Lung (tissue), 12 donors: Measurements from ENCODE around the gene ABHD16A. TPM values are rescaled to one million over a fixed set of nuclear protein-coding genes. Genes with fewer than 3 reads are reported as not detected.

ENCODE experiments used
- ATAC-seq: fragments of 200-7000 bp; cut with Tn5 transposase; one replicate; pipeline ENCODE4 v1.9.1; 2020; ENCODE audit warnings: moderate number of reproducible peaks; ENCODE audit not compliant: insufficient read depth, low FRiP score
- DNase-seq, 3 donors: peaks; one replicate each; pipeline ENCODE4 v3.0.0-alpha.2; 2013 to 2017
- H3K27ac ChIP-seq, 2 donors: one replicate each; pipeline ENCODE4 v1.5.1; 2013; ENCODE audit warnings: mild to moderate bottlenecking in 2 of 2, moderate library complexity in 2 of 2, control low read depth in 1 of 2, inconsistent platforms in 1 of 2, low read depth in 1 of 2, low read length in 1 of 2
- H3K27me3 ChIP-seq, 3 donors: one replicate each; pipeline ENCODE4 v1.5.1; 2013; ENCODE audit warnings: low read length in 2 of 3; ENCODE audit not compliant: control insufficient read depth in 3 of 3, insufficient read depth in 3 of 3
- H3K36me3 ChIP-seq, 4 donors: one replicate each; pipeline ENCODE4 v1.5.1; 2013; ENCODE audit warnings: low read length in 4 of 4, mild to moderate bottlenecking in 1 of 4, moderate library complexity in 1 of 4; ENCODE audit not compliant: control insufficient read depth in 4 of 4, insufficient read depth in 4 of 4
- H3K4me1 ChIP-seq, 5 donors: one replicate each; pipeline ENCODE4 v1.5.1; 2013; ENCODE audit warnings: low read length in 5 of 5, mild to moderate bottlenecking in 2 of 5, moderate library complexity in 1 of 5; ENCODE audit not compliant: control insufficient read depth in 5 of 5, insufficient read depth in 5 of 5
- H3K4me3 ChIP-seq: one replicate; pipeline ENCODE4 v1.5.1; 2013; ENCODE audit warnings: mild to moderate bottlenecking, control low read depth, moderate library complexity
- H3K9ac ChIP-seq, 2 donors: one replicate each; pipeline ENCODE4 v1.5.1; 2013; ENCODE audit warnings: low read length in 2 of 2, control low read depth in 1 of 2; ENCODE audit not compliant: insufficient read depth in 1 of 2
- H3K9me3 ChIP-seq, 4 donors: one replicate each; pipeline ENCODE4 v1.5.1; 2013; ENCODE audit warnings: low read length in 3 of 4, mild to moderate bottlenecking in 1 of 4, moderate library complexity in 1 of 4; ENCODE audit not compliant: control insufficient read depth in 4 of 4, insufficient read depth in 3 of 4
- WGBS, 2 donors: extraction: QIAGEN DNeasy Blood & Tissue Kit; methylation state at CpG; one replicate each; pipeline ENCODE4 v1.1.7; 2013; 5-methylcytosine and 5-hydroxymethylcytosine counted together
- polyA plus RNA-seq, 2 donors: library from polyadenylated mRNA; stranded (reverse); fragments of 200-250 nt; gene quantifications; one replicate each; pipeline ENCODE4 v1.2.1, GENCODE V29; 2013
- total RNA-seq, 2 donors: library from RNA; depleted of rRNA in 1 of 2; stranded (reverse); fragments of >200 nt in 1 of 2; gene quantifications; one replicate each; pipeline ENCODE4 v1.2.1, GENCODE V29; 2014 to 2021
- TF ChIP-seq, protein P1 (sequence below): IDR thresholded peaks from 2 replicates; pipeline ENCODE4 v1.5.1; 2012; ENCODE audit warnings: mild to moderate bottlenecking; ENCODE audit errors: control extremely low read depth, extremely low read depth
- donor health status: control.
- donor health status: control.
- donor health status: Bipolar disorder and iron deficiency.
- donor health status: healthy.
- donor health status: DM: yes; HTN: yes; CAD: no.

The ABHD16A gene
- total and polyA plus RNA-seq, 4 donors: 30.6 to 68.6 (median 53.6) TPM

DNA sequence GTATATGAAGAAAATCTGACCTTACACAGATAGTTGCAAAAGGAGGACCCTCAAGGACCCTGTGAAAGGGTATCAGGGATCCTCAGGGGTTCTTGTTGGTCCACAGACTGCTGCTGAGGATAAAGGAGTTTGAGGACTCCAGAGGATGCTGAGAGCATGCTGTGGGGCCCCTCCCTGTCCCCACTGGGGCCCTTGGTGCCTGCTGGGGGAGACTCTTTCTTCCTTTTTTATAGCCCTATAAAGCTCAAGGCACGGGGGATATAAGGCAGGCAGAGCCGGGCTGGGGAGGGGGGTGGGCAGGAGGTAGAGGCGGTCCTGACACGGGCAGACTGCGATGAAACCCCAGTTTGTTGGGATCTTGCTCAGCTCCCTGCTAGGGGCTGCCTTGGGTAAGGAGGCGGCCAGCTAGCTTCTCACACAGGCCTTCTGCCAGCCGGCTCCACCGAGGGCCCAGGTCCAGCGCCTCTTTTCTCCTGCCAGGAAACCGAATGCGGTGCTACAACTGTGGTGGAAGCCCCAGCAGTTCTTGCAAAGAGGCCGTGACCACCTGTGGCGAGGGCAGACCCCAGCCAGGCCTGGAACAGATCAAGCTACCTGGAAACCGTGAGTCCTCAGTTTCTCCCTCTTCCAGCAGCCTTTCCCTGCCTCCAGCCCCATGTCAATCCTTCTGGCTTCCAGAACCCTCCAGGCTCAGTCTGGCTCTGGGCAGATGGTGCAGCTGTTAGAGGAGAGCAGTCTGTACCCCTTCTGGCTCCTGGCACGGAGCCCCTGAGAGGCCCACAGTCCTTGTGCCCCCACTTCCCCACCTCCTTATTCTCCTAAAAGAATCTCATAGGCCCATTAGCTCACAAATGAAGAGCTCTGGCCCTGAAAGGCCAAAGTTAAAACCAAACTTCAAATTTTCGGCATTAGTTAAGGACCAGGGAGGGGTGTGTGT is 12.2 kb upstream of the ABHD16A start, which contains the start of gene LY6G6D:
Gene LY6G6D (plus strand): TSS at position 327 of the 937 bp plus-strand sequence. CDS start 8 bp downstream, at position 335.
- Histone ChIP-seq H3K4me3 (no peak within 1 kb of the TSS), H3K36me3 (no peaks in the 10 kb centered on the region), H3K9me3 (no peaks in the 10 kb centered on the region), H3K9ac (no peak within 1 kb of the TSS), H3K27me3 (no peaks in the 10 kb centered on the region), H3K4me1 (peaks cover 0 to 29% (median 8%) of the 10 kb centered on the region in 5 donors), H3K27ac (no peak within 1 kb of the TSS)
- DNase-seq (peak in 2 of 3 donors; percentile 32 to 35), ATAC-seq (no peak)
- 80 to 83% methylated on average over 16 of the region's 16 CpGs for WGBS, 2 donors
- TF ChIP-seq, protein P1, sequence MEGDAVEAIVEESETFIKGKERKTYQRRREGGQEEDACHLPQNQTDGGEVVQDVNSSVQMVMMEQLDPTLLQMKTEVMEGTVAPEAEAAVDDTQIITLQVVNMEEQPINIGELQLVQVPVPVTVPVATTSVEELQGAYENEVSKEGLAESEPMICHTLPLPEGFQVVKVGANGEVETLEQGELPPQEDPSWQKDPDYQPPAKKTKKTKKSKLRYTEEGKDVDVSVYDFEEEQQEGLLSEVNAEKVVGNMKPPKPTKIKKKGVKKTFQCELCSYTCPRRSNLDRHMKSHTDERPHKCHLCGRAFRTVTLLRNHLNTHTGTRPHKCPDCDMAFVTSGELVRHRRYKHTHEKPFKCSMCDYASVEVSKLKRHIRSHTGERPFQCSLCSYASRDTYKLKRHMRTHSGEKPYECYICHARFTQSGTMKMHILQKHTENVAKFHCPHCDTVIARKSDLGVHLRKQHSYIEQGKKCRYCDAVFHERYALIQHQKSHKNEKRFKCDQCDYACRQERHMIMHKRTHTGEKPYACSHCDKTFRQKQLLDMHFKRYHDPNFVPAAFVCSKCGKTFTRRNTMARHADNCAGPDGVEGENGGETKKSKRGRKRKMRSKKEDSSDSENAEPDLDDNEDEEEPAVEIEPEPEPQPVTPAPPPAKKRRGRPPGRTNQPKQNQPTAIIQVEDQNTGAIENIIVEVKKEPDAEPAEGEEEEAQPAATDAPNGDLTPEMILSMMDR: no peak

DNA sequence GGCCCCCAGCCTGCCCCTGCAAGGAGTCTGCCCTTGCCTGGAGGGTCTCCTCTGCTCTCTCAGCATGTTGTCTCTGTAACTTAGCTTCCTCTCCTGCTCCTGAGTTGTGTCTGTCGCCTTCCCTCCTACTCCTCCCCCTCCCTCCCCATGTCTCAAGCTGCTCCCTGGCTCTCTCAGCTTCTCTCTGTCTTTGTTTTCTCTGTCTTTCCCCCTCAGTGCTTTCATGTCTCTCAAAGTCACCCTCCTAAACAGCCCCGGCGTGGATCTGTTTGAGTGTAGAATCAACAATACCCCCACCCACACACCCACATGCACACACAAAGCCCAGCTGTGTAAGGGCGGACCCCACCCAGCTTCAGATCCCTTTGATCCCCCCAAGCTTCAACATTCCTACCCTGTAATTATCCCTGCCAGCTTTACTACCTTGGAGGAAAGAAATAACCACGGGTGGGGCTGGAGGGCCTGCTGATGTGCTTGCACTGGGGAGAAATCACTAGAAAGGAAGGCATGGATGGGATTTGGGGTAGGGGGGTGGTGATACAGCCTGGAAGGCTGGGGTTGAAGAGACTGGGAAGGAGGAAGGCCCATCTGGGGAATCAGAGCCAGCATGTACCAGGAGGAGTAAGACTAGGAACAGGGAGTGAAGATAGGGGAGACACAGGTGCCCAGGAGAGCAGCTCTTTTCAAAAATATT is 11.0 kb upstream of the ABHD16A start:
- ATAC-seq (no peak), DNase-seq (peak in 1 of 3 donors; percentile 25)
- Histone ChIP-seq H3K27ac (no peak overlapping the region), H3K4me3 (no peak overlapping the region), H3K36me3 (no peaks in the 10 kb centered on the region), H3K27me3 (no peaks in the 10 kb centered on the region), H3K9ac (no peak overlapping the region), H3K4me1 (peaks cover 0 to 29% (median 8%) of the 10 kb centered on the region in 5 donors), H3K9me3 (no peaks in the 10 kb centered on the region)
- TF ChIP-seq, protein P1: no peak
- 55 to 64% methylated on average over 5 of the region's 5 CpGs for WGBS, 2 donors

DNA sequence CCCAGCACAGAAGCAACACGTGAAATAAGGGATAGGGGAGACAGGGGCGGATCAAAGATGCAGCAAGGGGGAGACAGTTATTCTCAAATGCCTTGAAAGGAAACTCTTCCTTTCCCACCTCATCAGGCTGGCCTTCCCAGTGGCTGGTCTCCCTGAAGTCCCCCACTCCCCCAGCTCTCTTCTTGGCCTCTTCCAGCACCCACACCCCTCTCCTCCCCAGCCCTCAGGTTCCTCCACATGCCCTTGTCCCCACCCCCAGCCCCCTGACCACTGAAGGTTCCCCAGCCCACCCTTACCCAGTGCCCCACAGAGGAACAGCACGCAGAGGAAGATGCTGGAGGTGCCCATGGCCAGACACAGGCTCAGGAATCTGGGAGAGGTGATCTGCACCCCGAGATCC is 10.3 kb upstream of the ABHD16A start:
- no peak for DNase-seq
- WGBS, 2 donors: 79 to 83% methylated on average over 4 of the region's 4 CpGs
- H3K9ac ChIP-seq: no peak overlapping the region

More for the DNA sequence above, 10.3 kb upstream of the ABHD16A start:
- TF ChIP-seq, protein P1: no peak
- Histone ChIP-seq H3K4me1 (peaks cover 0 to 22% (median 8%) of the 10 kb centered on the region in 5 donors), H3K27me3 (no peaks in the 10 kb centered on the region), H3K27ac (no peak overlapping the region), H3K36me3 (no peaks in the 10 kb centered on the region), H3K4me3 (no peak overlapping the region), H3K9me3 (no peaks in the 10 kb centered on the region)
- no peak for ATAC-seq
